ENCODE measurements around the gene EMCN. TPM values are rescaled to one million over a fixed set of nuclear protein-coding genes. Genes with fewer than 3 reads are reported as not detected.
"Not testable (repeated sequence)": the region's sequence is repeated elsewhere in the genome, so short reads cannot be mapped to it uniquely, and the experiment has no call there.

Gene EMCN
- polyA plus RNA-seq, 2 of the 4 experiments (the other 2 are of a cell fraction), result not detected

DNA sequence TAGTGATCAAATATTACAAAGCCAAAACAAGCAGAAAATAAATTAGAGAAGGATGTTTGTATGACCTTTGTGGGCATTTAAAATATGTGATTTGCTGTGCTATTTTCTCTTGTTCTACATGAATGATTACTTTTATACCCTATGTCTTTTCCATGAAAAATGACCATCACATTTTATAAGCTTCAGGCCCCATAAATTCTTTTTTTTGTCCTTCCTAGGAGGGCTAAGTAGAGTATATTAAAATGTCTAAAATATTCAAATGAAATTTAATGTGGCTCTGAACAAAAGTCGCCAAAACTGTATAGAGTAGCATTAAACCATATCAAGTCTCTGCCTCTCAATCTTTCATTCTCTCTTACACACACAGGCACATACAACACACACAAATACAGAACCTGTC, 15.9 kb upstream of the EMCN start:
- CTCF ChIA-PET, result no interaction called here
- no peaks in the 10 kb centered on the region for H3K9me3 ChIP-seq
- POLR2A ChIA-PET, result no interaction called here
- WGBS (ENCODE audit: missing lambda C conversion rate), result 82% methylated on average over 1 of the region's 1 CpG
- H3K4me2 ChIP-seq, result no peak overlapping the region
- H3K4me3 ChIP-seq, result no peak overlapping the region
- no peak for FAIRE-seq
- no peak for ATAC-seq
- H3K27ac ChIP-seq, result no peak overlapping the region
- H3K4me1 ChIP-seq, result no peaks in the 10 kb centered on the region
- no peak for DNase-seq (ENCODE audit: low read depth in 1 of 2, low spot score in 1 of 2)
- TF ChIP-seq CBX2 (IDR thresholded peaks at IDR 0.05; ENCODE audit: borderline replicate concordance, low read depth), result no peak
- TF ChIP-seq FOSB (CRISPR knock-in tag; IDR thresholded peaks at IDR 0.05), result no peak
- TF ChIP-seq HOXA7 (CRISPR knock-in tag; IDR thresholded peaks at IDR 0.05), result no peak
- TF ChIP-seq EP300 (IDR thresholded peaks at IDR 0.05), result no peak
- TF ChIP-seq NFE2L2 (conservative IDR thresholded peaks at IDR 0.05; ENCODE audit: low read length), result no peak
- TF ChIP-seq CEBPB (IDR thresholded peaks at IDR 0.05), result no peak
- TF ChIP-seq, protein P1, sequence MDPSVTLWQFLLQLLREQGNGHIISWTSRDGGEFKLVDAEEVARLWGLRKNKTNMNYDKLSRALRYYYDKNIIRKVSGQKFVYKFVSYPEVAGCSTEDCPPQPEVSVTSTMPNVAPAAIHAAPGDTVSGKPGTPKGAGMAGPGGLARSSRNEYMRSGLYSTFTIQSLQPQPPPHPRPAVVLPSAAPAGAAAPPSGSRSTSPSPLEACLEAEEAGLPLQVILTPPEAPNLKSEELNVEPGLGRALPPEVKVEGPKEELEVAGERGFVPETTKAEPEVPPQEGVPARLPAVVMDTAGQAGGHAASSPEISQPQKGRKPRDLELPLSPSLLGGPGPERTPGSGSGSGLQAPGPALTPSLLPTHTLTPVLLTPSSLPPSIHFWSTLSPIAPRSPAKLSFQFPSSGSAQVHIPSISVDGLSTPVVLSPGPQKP (IDR thresholded peaks at IDR 0.05; ENCODE audit: low read depth, low read length), result no peak
- TF ChIP-seq FOSL2 (IDR thresholded peaks at IDR 0.05), result no peak
- no peak for TF ChIP-seq FOSL2 (CRISPR knock-in tag; IDR thresholded peaks at IDR 0.05)
- TF ChIP-seq JUN (IDR thresholded peaks at IDR 0.05), result no peak
- no peak for TF ChIP-seq RARB (CRISPR knock-in tag; IDR thresholded peaks at IDR 0.05)
- TF ChIP-seq ESRRA (IDR thresholded peaks at IDR 0.05; ENCODE audit: borderline replicate concordance, low read length), result no peak
- no peak for TF ChIP-seq KDM5A (IDR thresholded peaks at IDR 0.05)
- TF ChIP-seq POLR2AphosphoS2 (conservative IDR thresholded peaks at IDR 0.05; ENCODE audit: low read length), result no peak
- TF ChIP-seq GATA3 (IDR thresholded peaks at IDR 0.05; ENCODE audit: borderline replicate concordance), result no peak
- no peak for TF ChIP-seq ZNF302 (CRISPR knock-in tag; IDR thresholded peaks at IDR 0.05)

DNA sequence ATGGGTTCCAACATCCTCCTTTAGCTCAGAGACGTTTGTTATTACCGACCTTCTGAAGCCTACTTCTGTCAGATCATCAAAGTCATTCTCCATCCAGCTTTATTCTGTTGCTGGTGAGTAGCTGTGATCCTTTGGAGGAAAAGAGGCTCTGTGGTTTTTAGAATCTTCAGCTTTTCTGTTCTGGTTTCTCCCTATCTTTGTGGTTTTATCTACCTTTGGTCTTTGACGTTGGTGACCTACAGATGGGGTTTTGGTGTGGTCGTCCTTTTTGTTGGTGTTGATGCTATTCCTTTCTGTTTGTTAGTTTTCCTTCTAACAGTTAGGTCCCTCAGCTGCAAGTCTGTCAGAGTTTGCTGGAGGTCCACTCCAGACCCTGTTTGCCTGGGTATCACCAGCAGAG, 12.3 kb upstream of the EMCN start:
- POLR2A ChIA-PET, CTCF ChIA-PET: not testable (repeated sequence)
- WGBS (ENCODE audit: missing lambda C conversion rate), result 35% methylated on average over 4 of the region's 4 CpGs

DNA sequence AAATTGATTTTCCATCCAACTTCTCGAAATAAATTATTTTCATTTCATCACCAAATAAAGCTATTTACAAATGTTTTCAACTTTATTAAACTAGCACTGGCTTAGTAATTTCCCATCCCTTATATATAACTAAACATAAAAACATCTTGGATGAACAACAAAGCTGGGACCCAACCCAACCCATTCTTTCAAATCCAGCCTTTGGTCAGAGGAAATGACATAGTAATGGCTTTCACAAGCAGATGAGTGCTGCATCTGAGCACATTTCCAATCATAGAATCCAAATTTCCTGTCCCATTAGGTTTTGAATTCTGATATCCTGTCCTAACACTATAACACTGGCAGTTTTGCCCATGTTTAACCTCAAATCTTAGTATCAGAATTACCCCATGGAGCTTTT, 7.9 kb upstream of the EMCN start:
- ATAC-seq (no peak), FAIRE-seq (no peak), DNase-seq (ENCODE audit: low read depth in 1 of 2, low spot score in 1 of 2) (no peak)
- 20% methylated on average over 1 of the region's 1 CpG for WGBS (ENCODE audit: missing lambda C conversion rate)
- Histone ChIP-seq H3K27ac (no peak overlapping the region), H3K4me1 (no peaks in the 10 kb centered on the region), H3K9me3 (no peaks in the 10 kb centered on the region), H3K4me2 (no peak overlapping the region), H3K4me3 (no peak overlapping the region)
- TF ChIP-seq, protein P2, sequence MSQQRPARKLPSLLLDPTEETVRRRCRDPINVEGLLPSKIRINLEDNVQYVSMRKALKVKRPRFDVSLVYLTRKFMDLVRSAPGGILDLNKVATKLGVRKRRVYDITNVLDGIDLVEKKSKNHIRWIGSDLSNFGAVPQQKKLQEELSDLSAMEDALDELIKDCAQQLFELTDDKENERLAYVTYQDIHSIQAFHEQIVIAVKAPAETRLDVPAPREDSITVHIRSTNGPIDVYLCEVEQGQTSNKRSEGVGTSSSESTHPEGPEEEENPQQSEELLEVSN (IDR thresholded peaks at IDR 0.05; ENCODE audit: borderline replicate concordance, low read depth), result no peak
- TF ChIP-seq RAD21 (conservative IDR thresholded peaks at IDR 0.05 in 1 of 2, IDR thresholded peaks at IDR 0.05 in 1 of 2), result no peak
- TF ChIP-seq CBX8 (IDR thresholded peaks at IDR 0.05), result no peak
- no peak for TF ChIP-seq EHMT2 (IDR thresholded peaks at IDR 0.05; ENCODE audit: low read depth)
- TF ChIP-seq, protein P1 (IDR thresholded peaks at IDR 0.05; ENCODE audit: low read depth, low read length), result no peak
- TF ChIP-seq, protein P3, sequence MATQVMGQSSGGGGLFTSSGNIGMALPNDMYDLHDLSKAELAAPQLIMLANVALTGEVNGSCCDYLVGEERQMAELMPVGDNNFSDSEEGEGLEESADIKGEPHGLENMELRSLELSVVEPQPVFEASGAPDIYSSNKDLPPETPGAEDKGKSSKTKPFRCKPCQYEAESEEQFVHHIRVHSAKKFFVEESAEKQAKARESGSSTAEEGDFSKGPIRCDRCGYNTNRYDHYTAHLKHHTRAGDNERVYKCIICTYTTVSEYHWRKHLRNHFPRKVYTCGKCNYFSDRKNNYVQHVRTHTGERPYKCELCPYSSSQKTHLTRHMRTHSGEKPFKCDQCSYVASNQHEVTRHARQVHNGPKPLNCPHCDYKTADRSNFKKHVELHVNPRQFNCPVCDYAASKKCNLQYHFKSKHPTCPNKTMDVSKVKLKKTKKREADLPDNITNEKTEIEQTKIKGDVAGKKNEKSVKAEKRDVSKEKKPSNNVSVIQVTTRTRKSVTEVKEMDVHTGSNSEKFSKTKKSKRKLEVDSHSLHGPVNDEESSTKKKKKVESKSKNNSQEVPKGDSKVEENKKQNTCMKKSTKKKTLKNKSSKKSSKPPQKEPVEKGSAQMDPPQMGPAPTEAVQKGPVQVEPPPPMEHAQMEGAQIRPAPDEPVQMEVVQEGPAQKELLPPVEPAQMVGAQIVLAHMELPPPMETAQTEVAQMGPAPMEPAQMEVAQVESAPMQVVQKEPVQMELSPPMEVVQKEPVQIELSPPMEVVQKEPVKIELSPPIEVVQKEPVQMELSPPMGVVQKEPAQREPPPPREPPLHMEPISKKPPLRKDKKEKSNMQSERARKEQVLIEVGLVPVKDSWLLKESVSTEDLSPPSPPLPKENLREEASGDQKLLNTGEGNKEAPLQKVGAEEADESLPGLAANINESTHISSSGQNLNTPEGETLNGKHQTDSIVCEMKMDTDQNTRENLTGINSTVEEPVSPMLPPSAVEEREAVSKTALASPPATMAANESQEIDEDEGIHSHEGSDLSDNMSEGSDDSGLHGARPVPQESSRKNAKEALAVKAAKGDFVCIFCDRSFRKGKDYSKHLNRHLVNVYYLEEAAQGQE (IDR thresholded peaks at IDR 0.05), result no peak
- no peak for TF ChIP-seq HOXB5 (CRISPR knock-in tag; IDR thresholded peaks at IDR 0.05)
- no peak for TF ChIP-seq BHLHE40 (IDR thresholded peaks at IDR 0.05; ENCODE audit: low read depth, low read length)
- TF ChIP-seq SREBF2 (IDR thresholded peaks at IDR 0.05), result no peak
- no peak for TF ChIP-seq RNF2 (IDR thresholded peaks at IDR 0.05; ENCODE audit: borderline replicate concordance, low read depth)
- no peak for TF ChIP-seq HOXA7 (CRISPR knock-in tag; IDR thresholded peaks at IDR 0.05)
- TF ChIP-seq JUNB (IDR thresholded peaks at IDR 0.05), result no peak
- no peak for TF ChIP-seq NPAS2 (CRISPR knock-in tag; IDR thresholded peaks at IDR 0.05; ENCODE audit: borderline replicate concordance)
- ChIA-PET POLR2A (no interaction called here), CTCF (no interaction called here)

More for the DNA sequence above, 12.3 kb upstream of the EMCN start:
- H3K9me3 ChIP-seq; H3K27ac ChIP-seq; FAIRE-seq; ATAC-seq; DNase-seq (ENCODE audit: low read depth in 1 of 2, low spot score in 1 of 2); H3K4me1 ChIP-seq; H3K4me3 ChIP-seq; H3K4me2 ChIP-seq: not testable (repeated sequence)

All from A549 (cell line).